ENCODE results near the gene BARHL1.

Gene BARHL1

GRCh38 chr9:132588501-132589147 lies 6.2 kb downstream of the BARHL1 start:
- no peak for DNase-seq

- DNase-seq = no peak
Measured at GRCh38 chr9:132589148-132590036, 7.0 kb downstream of the BARHL1 start.

GRCh38 chr9:132590037-132590317 lies 7.6 kb downstream of the BARHL1 start:
- DNase-seq = no peak

DNA sequence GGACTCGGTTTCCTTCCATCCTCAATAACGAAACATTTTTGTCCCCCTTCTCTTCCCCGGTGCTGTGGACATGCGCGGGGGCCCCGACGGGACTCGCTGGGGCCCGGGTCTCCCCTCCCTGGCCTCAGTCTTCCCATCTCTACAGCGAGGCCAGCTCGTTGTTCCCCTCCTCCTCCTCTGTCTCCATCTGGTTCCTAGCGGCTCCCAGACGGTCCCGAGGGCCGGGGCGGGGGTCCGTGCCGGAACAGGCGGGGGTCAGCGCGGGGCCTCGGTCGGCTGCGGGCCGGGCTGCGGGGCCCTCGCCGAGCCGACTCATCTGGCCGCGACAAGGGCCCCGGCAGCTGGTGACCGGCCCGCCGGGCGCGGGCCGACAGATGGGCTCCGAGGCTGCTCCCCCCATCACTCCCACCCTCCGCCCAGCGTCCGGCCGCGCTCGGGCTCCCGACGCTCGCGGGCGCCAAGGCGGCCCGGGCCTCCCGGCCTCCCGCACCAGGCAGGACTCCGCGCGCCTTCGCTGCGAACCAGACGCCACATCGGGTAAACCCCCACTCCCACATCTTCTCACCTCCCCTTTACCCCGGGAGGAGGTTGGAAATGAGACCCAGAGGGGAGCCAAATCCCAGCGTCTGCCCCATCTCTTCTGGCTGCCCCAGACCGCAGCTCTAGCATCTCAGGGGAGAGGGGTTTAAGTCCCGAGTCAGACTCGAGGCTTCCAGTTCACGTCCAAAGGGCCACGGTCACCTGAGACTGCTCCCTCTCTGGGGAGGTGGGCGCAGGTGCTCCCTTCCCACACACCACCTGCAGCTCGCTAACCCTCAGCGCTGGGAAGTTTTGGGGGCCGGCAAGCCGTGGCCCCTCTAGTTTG lies 8.1 kb downstream of the BARHL1 start:
- no peak for DNase-seq

- DNase-seq = no peak
Measured at GRCh38 chr9:132591244-132591643, 8.8 kb downstream of the BARHL1 start.

- DNase-seq = no peak
Measured at GRCh38 chr9:132591751-132592314, 9.4 kb downstream of the BARHL1 start.

DNA sequence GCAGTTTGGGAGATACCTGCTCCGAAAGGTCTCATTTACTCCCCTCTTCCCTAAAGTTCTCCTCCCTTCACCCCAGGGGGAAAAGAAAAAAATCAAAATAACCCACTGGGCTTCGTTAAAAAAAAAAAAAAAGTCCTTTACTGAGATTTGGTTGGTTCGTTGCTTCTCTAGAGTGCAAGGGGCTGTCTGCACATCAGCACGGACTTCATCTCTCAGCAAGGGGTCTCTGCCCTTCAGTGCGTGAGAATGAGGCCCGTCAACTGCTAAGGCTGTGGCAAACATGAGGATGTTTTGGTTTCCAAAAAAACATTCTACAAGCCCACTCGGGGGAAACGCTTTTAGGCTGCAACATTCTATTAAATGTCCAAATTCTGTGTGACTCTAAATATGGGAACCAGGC lies 10.0 kb downstream of the BARHL1 start:
- no peak for DNase-seq

DNA sequence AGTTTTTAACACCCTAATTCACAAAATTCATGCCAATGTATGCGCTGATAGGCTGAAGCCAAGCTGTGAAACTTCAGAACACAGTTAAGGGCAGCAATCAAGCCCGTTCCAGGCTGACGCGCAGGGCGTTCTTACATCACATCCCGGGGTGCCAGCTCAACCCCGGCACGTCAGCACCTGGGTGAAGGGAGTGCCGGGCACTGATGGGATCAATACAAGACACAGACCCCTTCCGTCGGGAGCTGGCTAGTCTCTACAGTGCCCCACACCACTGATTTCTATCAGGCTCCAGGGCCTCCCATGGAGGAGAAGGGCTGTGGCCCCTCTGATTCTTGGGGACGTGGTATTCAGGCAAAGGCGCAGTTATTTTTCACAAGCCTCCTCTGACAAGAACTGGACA lies 12.0 kb downstream of the BARHL1 start:
- DNase-seq = no peak

- no peak for DNase-seq
Measured at GRCh38 chr9:132595319-132595718, 12.9 kb downstream of the BARHL1 start.

GRCh38 chr9:132596200-132596599 lies 13.8 kb downstream of the BARHL1 start:
- no peak for DNase-seq

- no peak for DNase-seq
Measured at GRCh38 chr9:132597073-132597775, 14.8 kb downstream of the BARHL1 start.

DNA sequence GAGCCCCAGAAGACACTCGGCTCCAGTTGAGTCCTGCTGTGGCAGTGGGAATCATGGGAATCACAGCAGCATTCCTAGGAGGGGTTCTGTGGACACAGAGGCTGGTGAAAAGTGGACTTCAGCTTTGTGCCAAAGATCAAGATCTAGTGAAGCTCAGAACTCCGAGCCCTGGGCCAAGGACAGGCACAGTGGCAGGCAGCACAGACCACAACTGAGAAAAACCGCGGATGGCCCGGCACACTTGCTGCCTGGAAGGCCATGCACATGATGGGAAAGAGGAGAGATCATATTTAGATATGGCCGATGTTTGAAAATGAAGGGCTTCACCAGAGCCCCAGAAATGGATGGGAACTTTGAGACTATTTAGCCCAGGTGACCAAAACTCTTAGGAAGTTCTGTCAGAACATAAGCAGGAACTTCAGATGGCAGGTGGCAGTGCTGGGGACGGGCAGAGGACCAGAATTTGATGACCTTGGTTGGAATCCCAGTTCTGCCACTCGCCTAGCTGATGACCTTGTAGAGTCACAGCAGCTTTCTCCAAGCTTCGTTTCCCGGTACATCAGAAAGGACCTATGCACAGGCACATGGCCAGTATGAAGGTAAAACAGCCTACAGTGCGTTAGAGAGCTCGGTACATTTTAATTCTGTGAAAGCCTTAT lies 18.0 kb downstream of the BARHL1 start:
- no peak for DNase-seq

GRCh38 chr9:132602207-132602606 lies 19.8 kb downstream of the BARHL1 start:
- no peak for DNase-seq

DNA sequence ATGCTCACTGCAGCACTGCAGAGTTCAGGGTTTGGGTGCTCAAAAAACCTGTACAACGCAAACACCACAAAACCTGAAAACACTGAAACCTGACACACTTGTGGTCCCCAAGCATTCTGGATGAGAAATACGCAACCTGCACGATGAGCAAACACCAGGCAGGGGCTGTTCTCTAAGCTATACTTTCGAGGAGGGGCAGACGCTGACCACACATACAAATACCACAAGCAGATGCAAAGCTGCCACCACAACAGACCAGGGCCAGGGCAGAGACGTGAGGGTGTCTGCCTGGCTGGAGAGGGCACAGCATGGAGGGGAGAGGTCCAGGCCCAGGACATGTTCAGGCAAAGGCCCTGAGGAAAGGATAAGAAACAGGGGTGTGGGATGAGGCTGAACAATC lies 23.0 kb downstream of the BARHL1 start:
- DNase-seq = no peak

DNA sequence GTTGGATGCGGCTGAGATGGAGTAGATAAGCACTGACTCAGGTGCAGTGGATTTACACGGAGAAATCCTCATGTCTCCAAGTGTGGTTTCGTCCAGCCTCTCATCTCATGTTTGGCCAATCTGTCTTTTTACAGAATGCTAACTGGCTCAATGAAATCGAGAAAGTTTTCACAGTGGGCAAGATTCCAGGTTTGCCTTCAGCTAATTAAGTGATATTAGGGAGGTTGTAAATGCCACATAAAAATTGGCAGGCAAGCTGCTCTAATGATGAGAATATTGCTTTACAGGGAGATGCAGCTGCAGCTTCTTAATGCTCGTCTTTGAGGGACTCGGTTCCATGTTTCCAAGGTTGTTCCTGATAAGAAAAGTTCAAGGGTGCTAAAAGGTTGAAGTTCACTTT lies 23.7 kb downstream of the BARHL1 start:
- DNase-seq = no peak

- no peak for DNase-seq
Measured at GRCh38 chr9:132609184-132609583, 26.8 kb downstream of the BARHL1 start.

GRCh38 chr9:132609829-132610228 lies 27.4 kb downstream of the BARHL1 start:
- no peak for DNase-seq

DNA sequence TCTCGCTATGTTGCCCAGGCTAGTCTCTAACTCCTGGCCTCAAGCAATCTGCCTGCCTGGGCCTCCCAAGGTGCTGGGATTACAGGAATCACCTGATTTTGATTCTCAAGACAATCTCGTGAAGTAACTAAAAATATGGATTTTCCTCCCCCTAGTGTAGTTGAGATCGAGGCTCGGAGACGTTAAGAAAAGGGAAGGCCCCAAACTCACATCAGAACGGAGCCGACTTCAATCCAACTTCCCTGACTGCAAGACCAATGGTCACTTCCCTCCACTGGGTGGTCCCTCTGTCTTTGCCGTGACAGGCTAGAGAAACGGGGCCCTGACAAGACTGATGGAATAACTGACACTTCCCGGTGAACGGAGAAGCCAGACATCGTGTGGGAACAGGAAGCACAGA lies 28.3 kb downstream of the BARHL1 start:
- no peak for DNase-seq

DNA sequence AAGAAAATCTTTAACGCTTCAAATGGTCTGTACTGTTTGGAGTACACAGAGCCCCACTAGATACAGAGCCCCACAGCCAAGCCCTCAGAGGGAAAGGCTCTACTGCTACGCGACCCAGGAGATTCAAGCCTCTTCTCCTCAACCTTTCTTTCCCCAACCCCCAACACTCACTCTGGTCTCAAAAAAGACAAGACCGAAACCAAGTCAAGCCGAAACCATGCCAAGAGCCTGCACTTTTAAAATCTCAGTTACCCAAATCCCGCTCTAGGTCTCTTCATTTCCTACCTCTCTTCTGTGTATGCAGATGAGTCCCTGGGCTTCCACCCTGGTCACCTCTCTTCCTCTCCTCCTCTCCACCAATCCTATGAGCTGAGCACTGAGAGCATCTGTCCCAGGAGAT lies 31.9 kb downstream of the BARHL1 start:
- no peak for DNase-seq

DNA sequence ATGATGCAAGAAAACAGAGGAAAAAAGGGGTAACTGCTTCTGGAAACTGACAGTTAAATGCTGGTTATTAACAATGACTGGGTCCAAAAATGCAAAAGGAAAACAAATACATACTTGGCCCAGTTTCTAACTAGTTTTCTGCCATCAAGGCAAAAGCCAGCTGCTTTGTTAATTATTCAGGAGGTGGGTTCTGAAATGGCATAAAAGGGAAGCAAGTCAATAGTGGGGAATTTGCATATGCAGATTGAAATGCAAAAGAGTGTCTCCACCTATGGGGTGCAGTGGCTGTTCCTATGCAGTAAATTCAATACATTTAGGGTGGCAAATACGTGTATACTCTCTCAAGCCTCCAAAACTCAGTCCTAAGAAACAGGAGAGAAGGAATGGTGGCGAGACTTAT lies 33.4 kb downstream of the BARHL1 start:
- DNase-seq = no peak

DNA sequence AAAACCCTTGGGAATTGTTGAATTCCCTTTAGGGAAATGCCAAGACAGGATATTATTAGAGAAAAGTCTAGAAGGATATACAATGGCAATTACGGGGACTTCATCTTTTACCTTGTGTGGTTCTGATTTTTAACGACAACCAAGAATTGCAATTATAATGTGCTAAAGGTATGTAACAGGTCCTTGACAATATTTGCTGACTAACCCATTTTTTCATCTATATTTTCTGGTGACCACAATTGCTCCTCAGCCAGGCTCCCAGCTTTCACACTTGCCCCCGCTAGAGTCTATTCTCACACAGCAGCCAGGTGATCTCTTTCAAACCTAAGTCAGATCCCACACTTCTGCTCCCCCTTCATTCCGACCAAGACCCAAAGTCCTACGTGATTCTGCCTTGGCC lies 34.3 kb downstream of the BARHL1 start:
- DNase-seq = no peak

DNA sequence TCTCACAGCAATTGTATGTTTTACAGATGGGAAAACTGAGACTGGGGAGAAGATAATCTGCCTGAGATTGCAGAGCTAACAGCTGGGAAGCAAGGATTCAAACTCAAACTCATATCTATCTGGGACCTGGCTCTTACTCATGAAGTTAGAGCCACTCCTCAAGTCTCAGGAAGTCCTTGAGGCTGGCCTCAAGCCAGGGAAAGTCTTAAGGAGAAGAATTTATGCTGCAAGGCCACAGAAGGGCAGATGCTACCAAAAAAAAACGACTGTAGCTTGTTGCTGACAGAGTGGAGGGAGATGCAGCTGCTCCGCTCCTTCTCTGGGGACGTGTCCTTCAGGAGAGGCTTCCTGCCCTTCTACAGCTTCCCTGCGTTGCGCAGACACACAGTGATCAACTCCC lies 39.8 kb downstream of the BARHL1 start:
- DNase-seq = no peak

Measured in left hindlimb (tissue), 1 donor.